ENCODE measurements around the gene STIMATE.

- no peak for TF ChIP-seq CTCF (IDR thresholded peaks at IDR 0.05)
- no peak for TF ChIP-seq ZFX (IDR thresholded peaks at IDR 0.05; ENCODE audit: borderline replicate concordance)
Observed at GRCh38 chr3:52930748-52931147, 33.4 kb upstream of the STIMATE start.

Data from 22Rv1 (cell line).